NCI-H146 (cell line): ENCODE data around the gene TMEM87B.
"Not testable (repeated sequence)": the region's sequence is repeated elsewhere in the genome, so short reads cannot be mapped to it uniquely, and the experiment has no call there.

Source experiments
- DNase-seq: peaks from one replicate; lab custom pipeline; 2025; lab: John Stamatoyannopoulos, UW

TMEM87B gene

GRCh38 chr2:112073875-112074274 is 18.8 kb downstream of the TMEM87B start:
- DNase-seq, result no peak

- no peak for DNase-seq
These were observed 19.4 kb downstream of the TMEM87B start for GRCh38 chr2:112074506-112074905.

GRCh38 chr2:112075490-112076260 is 20.6 kb downstream of the TMEM87B start:
- DNase-seq, result no peak

GRCh38 chr2:112077814-112078213 is 22.7 kb downstream of the TMEM87B start:
- DNase-seq, result no peak

GRCh38 chr2:112081262-112081661 is 26.2 kb downstream of the TMEM87B start:
- no peak for DNase-seq

GRCh38 chr2:112084689-112085374 is 29.8 kb downstream of the TMEM87B start:
- no peak for DNase-seq

- no peak for DNase-seq
These were observed 30.3 kb downstream of the TMEM87B start for GRCh38 chr2:112085375-112085730.

- DNase-seq, result no peak
These were observed 31.0 kb downstream of the TMEM87B start for GRCh38 chr2:112085916-112086669.

- no peak for DNase-seq
These were observed 32.4 kb downstream of the TMEM87B start for GRCh38 chr2:112087346-112088020.

GRCh38 chr2:112089375-112089774 is 34.3 kb downstream of the TMEM87B start:
- DNase-seq, result no peak

GRCh38 chr2:112092286-112093041 is 37.4 kb downstream of the TMEM87B start:
- DNase-seq, result no peak

GRCh38 chr2:112093216-112093615 is 38.1 kb downstream of the TMEM87B start:
- no peak for DNase-seq

- no peak for DNase-seq
These were observed 40.6 kb downstream of the TMEM87B start for GRCh38 chr2:112095681-112096080.

- no peak for DNase-seq
These were observed 41.0 kb downstream of the TMEM87B start for GRCh38 chr2:112096098-112096497.

GRCh38 chr2:112108178-112108832 is 53.2 kb downstream of the TMEM87B start:
- no peak for DNase-seq

- DNase-seq, result no peak
These were observed 54.2 kb downstream of the TMEM87B start for GRCh38 chr2:112109278-112109677.

GRCh38 chr2:112110966-112111365 is 55.9 kb downstream of the TMEM87B start:
- no peak for DNase-seq

GRCh38 chr2:112113354-112113753 is 58.3 kb downstream of the TMEM87B start:
- not testable (repeated sequence) for DNase-seq

- no peak for DNase-seq
These were observed 63.1 kb downstream of the TMEM87B start for GRCh38 chr2:112118148-112118547.

GRCh38 chr2:112121682-112122254 is 66.7 kb downstream of the TMEM87B start:
- peak; percentile 12 for DNase-seq

GRCh38 chr2:112129060-112129459 is 74.0 kb downstream of the TMEM87B start:
- DNase-seq, result no peak
